ENCODE measurements around the gene BATF.

DNA sequence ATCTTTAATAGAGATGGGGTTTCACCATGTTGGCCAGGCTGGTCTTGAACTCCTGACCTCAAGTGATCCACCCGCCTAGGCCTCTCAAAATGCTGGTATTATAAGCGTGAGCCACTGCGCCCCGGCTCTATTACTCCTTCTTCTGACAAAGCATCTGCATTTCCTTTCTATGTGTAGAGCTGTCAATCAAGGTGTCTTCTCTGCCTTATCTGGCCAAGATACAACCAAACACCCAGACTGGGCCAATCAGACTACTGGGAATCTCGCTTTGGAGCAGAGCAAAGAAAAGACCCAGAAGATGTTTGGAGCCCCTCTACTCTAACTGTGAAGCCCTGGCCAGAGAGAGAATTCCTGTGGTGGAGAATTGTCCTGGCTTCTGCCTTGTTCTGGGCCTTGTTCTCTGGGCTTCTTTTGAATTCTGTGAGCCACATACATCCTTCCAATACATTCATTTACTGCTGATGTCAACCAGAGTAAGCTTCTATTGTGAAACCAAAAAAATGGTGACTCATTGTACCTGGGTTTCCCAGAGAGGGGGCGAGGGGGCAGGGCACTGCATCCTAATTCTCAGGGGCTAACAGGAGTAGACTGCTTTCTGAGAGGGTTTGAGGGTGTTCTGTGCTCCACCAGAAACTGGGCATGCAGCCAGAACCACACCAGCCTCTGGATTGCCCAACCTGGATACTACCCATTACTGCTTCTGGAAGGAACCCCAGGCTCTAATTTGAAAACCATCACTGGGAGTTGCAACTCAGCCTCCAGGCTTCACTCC lies 37.4 kb downstream of the BATF start:
- no peak for TF ChIP-seq POLR2AphosphoS5 (IDR thresholded peaks at IDR 0.05; ENCODE audit: low read depth, low read length)
- TF ChIP-seq JUND (IDR thresholded peaks at IDR 0.05) = no peak
- TF ChIP-seq SMC3 (IDR thresholded peaks at IDR 0.05; ENCODE audit: low read depth, low read length) = no peak
- TF ChIP-seq, protein P1, sequence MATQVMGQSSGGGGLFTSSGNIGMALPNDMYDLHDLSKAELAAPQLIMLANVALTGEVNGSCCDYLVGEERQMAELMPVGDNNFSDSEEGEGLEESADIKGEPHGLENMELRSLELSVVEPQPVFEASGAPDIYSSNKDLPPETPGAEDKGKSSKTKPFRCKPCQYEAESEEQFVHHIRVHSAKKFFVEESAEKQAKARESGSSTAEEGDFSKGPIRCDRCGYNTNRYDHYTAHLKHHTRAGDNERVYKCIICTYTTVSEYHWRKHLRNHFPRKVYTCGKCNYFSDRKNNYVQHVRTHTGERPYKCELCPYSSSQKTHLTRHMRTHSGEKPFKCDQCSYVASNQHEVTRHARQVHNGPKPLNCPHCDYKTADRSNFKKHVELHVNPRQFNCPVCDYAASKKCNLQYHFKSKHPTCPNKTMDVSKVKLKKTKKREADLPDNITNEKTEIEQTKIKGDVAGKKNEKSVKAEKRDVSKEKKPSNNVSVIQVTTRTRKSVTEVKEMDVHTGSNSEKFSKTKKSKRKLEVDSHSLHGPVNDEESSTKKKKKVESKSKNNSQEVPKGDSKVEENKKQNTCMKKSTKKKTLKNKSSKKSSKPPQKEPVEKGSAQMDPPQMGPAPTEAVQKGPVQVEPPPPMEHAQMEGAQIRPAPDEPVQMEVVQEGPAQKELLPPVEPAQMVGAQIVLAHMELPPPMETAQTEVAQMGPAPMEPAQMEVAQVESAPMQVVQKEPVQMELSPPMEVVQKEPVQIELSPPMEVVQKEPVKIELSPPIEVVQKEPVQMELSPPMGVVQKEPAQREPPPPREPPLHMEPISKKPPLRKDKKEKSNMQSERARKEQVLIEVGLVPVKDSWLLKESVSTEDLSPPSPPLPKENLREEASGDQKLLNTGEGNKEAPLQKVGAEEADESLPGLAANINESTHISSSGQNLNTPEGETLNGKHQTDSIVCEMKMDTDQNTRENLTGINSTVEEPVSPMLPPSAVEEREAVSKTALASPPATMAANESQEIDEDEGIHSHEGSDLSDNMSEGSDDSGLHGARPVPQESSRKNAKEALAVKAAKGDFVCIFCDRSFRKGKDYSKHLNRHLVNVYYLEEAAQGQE (IDR thresholded peaks at IDR 0.05; ENCODE audit: low read depth, low read length) = no peak
- TF ChIP-seq, protein P2, sequence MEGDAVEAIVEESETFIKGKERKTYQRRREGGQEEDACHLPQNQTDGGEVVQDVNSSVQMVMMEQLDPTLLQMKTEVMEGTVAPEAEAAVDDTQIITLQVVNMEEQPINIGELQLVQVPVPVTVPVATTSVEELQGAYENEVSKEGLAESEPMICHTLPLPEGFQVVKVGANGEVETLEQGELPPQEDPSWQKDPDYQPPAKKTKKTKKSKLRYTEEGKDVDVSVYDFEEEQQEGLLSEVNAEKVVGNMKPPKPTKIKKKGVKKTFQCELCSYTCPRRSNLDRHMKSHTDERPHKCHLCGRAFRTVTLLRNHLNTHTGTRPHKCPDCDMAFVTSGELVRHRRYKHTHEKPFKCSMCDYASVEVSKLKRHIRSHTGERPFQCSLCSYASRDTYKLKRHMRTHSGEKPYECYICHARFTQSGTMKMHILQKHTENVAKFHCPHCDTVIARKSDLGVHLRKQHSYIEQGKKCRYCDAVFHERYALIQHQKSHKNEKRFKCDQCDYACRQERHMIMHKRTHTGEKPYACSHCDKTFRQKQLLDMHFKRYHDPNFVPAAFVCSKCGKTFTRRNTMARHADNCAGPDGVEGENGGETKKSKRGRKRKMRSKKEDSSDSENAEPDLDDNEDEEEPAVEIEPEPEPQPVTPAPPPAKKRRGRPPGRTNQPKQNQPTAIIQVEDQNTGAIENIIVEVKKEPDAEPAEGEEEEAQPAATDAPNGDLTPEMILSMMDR (IDR thresholded peaks at IDR 0.05) = no peak
- TF ChIP-seq CHD2 (IDR thresholded peaks at IDR 0.05; ENCODE audit: low read length, partially characterized antibody) = no peak
- no peak for TF ChIP-seq EZH2phosphoT487 (IDR thresholded peaks at IDR 0.05; ENCODE audit: borderline replicate concordance, low read depth)
- TF ChIP-seq, protein P3, sequence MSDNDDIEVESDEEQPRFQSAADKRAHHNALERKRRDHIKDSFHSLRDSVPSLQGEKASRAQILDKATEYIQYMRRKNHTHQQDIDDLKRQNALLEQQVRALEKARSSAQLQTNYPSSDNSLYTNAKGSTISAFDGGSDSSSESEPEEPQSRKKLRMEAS (IDR thresholded peaks at IDR 0.05; ENCODE audit: low read depth) = no peak
